Natural killer cell (primary cell): ENCODE data around the gene KCNC1. TPM values are rescaled to one million over a fixed set of nuclear protein-coding genes. Genes with fewer than 3 reads are reported as not detected.

Source experiments
- ATAC-seq, 3 donors: fragments of 150-1000 bp in 2 of 3; fragments of 200-7000 bp in 1 of 3; cut with Tn5 transposase; 1 replicate in 1 of 3; 2 replicates in 2 of 3; pipeline ENCODE4 v1.10.0; 2021; ENCODE audit warnings: mild to moderate bottlenecking in 2 of 3, moderate library complexity in 2 of 3
- DNase-seq, 2 donors: peaks; one replicate each; pipeline versions ENCODE4 v3.0.0 to v3.0.0-alpha.2; 2013 to 2021; ENCODE audit warnings: mixed read lengths in 1 of 2
- H3K27ac ChIP-seq: one replicate; pipeline ENCODE4 v1.5.1; 2013; ENCODE audit warnings: mild to moderate bottlenecking, low read length
- H3K27me3 ChIP-seq: one replicate; pipeline ENCODE4 v1.6.1; 2013; ENCODE audit warnings: low read length; ENCODE audit not compliant: control insufficient read depth, insufficient read depth
- H3K36me3 ChIP-seq: one replicate; pipeline ENCODE4 v1.6.1; 2013; ENCODE audit warnings: low read length; ENCODE audit not compliant: control insufficient read depth, insufficient read depth
- H3K4me1 ChIP-seq: one replicate; pipeline ENCODE4 v1.6.1; 2013; ENCODE audit warnings: low read length; ENCODE audit not compliant: control insufficient read depth, insufficient read depth
- H3K4me3 ChIP-seq: one replicate; pipeline ENCODE4 v1.5.1; 2013; ENCODE audit warnings: low read length
- H3K9me3 ChIP-seq: one replicate; pipeline ENCODE4 v1.6.1; 2013; ENCODE audit warnings: low read length; ENCODE audit not compliant: control insufficient read depth, insufficient read depth
- H3K27ac Mint-ChIP-seq, 2 donors: one replicate each; pipeline ENCODE4 v1.8.0; 2022; ENCODE audit warnings: mild to moderate bottlenecking in 2 of 2, mixed read lengths in 2 of 2, moderate library complexity in 1 of 2
- H3K27me3 Mint-ChIP-seq, 2 donors: one replicate each; pipeline ENCODE4 v1.8.0; 2022; ENCODE audit warnings: low read depth in 2 of 2, mixed read lengths in 2 of 2
- H3K36me3 Mint-ChIP-seq: one replicate; pipeline ENCODE4 v1.8.0; 2022; ENCODE audit warnings: mixed read lengths
- H3K4me1 Mint-ChIP-seq, 2 donors: one replicate each; pipeline ENCODE4 v1.8.0; 2022; ENCODE audit warnings: mixed read lengths in 2 of 2
- H3K4me3 Mint-ChIP-seq: one replicate; pipeline ENCODE4 v1.8.0; 2022; ENCODE audit warnings: mild to moderate bottlenecking, moderate library complexity, mixed read lengths
- H3K9me3 Mint-ChIP-seq, 2 donors: one replicate each; pipeline ENCODE4 v1.8.0; 2022; ENCODE audit warnings: mixed read lengths in 2 of 2
- CTCF ChIP-seq: fragments of 200-600 bp; IDR thresholded peaks from one replicate; pipeline ENCODE4 v1.8.0; 2022; ENCODE audit warnings: antibody characterized with exemption
- WGBS: methylation state at CpG from one replicate; pipeline ENCODE4 v1.1.7; 2013; ENCODE audit warnings: missing lambda C conversion rate; ENCODE audit not compliant: insufficient coverage; 5-methylcytosine and 5-hydroxymethylcytosine counted together
- intact Hi-C: fragments of 100-400 bp; cut with micrococcal nuclease; formaldehyde crosslinking; loops from one replicate; pipeline ENCODE4 v1.14.2; 2022
- total RNA-seq, 4 donors: library from RNA; stranded (reverse); fragments of 120-200 nt in 1 of 4; gene quantifications; one replicate each; pipeline versions ENCODE4 v1.2.3 to v1.2.4, GENCODE V29; 2013 to 2022

KCNC1 gene
- total RNA-seq, 3 donors from 2014 or later (not counting 1 experiment from before 2014, with no cell fraction given), result not detected

- Histone ChIP-seq H3K27ac (no peak overlapping the region), H3K4me3 (no peak overlapping the region), H3K27me3 (no peaks in the 10 kb centered on the region), H3K9me3 (no peaks in the 10 kb centered on the region), H3K36me3 (no peaks in the 10 kb centered on the region), H3K4me1 (no peaks in the 10 kb centered on the region)
- 73% methylated on average over 1 of the region's 1 CpG for WGBS
- Mint-ChIP-seq H3K36me3 (no peaks in the 10 kb centered on the region), H3K27ac (no peak overlapping the region), H3K4me1 (no peaks in the 10 kb centered on the region), H3K27me3 (no peaks in the 10 kb centered on the region), H3K9me3 (no peaks in the 10 kb centered on the region), H3K4me3 (no peak overlapping the region)
- DNase-seq (no peak), ATAC-seq (no peak)
- no peak for TF ChIP-seq CTCF
- intact Hi-C loops, result no loop called here
Observed at GRCh38 chr11:17831228-17831627, 96.6 kb downstream of the KCNC1 start.

- no peak for TF ChIP-seq CTCF
- H3K27me3 Mint-ChIP-seq, result no peaks in the 10 kb centered on the region
- WGBS, result 100% methylated on average over 2 of the region's 3 CpGs
- no peaks in the 10 kb centered on the region for H3K36me3 Mint-ChIP-seq
- ATAC-seq (no peak), DNase-seq (no peak)
- Histone ChIP-seq H3K4me3 (no peak overlapping the region), H3K27ac (no peak overlapping the region), H3K9me3 (no peaks in the 10 kb centered on the region), H3K36me3 (no peaks in the 10 kb centered on the region), H3K27me3 (no peaks in the 10 kb centered on the region), H3K4me1 (no peaks in the 10 kb centered on the region)
- no peak overlapping the region for H3K27ac Mint-ChIP-seq
- intact Hi-C loops, result no loop called here
- no peaks in the 10 kb centered on the region for H3K9me3 Mint-ChIP-seq
- no peak overlapping the region for H3K4me3 Mint-ChIP-seq
- H3K4me1 Mint-ChIP-seq, result peaks cover 0 to 2% of the 10 kb centered on the region in 2 donors
Observed at GRCh38 chr11:17831883-17832282, 97.3 kb downstream of the KCNC1 start.

Other genes starting within 250 kb of the KCNC1 start
- gene USH1C, start 190.4 kb upstream of the KCNC1 start, total RNA-seq, result not detected
- not detected for gene OTOG, start 187.5 kb upstream of the KCNC1 start, total RNA-seq
- not detected for gene MYOD1, start 15.2 kb upstream of the KCNC1 start, total RNA-seq